HG02884 (cell line): ENCODE results near the gene CD93.

Experiments used
- ATAC-seq: cut with Tn5 transposase; IDR thresholded peaks from one replicate; pipeline ENCODE4 v1.9.1; 2021; ENCODE audit warnings: mild to moderate bottlenecking, moderate library complexity; ENCODE audit not compliant: unreplicated experiment

The CD93 gene

DNA sequence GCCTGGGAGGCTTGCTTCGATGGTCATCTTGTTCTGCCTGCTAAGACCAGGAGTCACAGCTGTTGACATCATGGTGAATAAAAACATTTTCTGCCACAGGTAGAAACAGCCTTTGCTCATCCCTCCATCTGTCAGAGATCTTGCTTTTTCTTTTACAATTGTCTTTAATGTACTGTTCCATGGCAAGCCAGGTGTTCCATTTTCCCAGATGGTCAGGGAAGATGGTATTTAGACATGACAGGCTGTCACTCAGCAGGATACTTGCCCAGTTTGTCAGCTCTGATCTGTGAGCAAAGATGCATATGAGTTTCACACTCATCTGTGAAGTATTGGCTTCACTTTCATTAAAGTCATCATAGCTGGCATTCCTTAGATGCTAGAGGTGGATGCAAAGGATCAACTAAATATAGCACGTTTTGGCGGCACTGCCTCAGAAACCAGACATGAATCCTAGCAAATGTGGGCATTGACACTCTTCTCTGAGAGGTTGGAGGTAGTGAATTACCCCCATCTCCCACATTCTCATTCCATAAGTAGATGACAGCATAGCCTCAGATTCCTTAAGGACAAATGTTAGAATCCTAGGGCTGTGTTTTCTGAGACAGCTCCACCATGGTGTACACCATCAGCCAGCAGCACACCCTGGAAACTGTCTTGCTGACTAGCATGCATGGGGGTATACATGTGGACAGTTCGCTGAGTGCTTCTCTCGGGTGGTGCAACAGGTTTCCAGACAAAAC, 46.8 kb downstream of the CD93 start:
- ATAC-seq = no peak

GRCh38 chr20:23037017-23037481, 49.1 kb downstream of the CD93 start:
- ATAC-seq = no peak

- no peak for ATAC-seq
These were observed 49.8 kb downstream of the CD93 start for GRCh38 chr20:23036371-23036770.

GRCh38 chr20:23035731-23036130, 50.4 kb downstream of the CD93 start:
- no peak for ATAC-seq

- ATAC-seq = no peak
These were observed 51.1 kb downstream of the CD93 start, which contains the start of gene SSTR4 for GRCh38 chr20:23034721-23035671. TSS of gene SSTR4 (plus strand) at chr20:23035312. CDS start at chr20:23035484, 172 bp downstream.

DNA sequence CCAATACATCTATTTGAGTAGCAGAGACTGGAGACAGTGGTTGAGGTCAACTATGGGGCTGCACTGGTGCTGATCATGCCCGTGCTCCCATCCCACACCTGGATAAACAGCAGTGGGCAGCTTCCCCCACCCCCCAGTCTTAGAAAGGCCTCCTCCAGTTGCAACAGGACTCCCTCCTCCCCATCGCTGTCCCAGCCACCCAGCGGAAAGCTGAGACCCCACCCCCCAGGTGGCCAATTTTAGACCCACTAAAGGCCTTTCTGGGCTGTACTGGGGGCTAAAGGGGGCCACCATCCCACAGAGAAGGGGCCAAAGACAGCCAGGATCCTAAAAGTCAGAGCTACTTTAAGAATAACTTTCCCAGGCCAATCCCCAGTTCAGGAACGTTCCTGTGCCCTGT, 52.2 kb downstream of the CD93 start:
- ATAC-seq = no peak

GRCh38 chr20:23032750-23033078, 53.4 kb downstream of the CD93 start:
- ATAC-seq = no peak

DNA sequence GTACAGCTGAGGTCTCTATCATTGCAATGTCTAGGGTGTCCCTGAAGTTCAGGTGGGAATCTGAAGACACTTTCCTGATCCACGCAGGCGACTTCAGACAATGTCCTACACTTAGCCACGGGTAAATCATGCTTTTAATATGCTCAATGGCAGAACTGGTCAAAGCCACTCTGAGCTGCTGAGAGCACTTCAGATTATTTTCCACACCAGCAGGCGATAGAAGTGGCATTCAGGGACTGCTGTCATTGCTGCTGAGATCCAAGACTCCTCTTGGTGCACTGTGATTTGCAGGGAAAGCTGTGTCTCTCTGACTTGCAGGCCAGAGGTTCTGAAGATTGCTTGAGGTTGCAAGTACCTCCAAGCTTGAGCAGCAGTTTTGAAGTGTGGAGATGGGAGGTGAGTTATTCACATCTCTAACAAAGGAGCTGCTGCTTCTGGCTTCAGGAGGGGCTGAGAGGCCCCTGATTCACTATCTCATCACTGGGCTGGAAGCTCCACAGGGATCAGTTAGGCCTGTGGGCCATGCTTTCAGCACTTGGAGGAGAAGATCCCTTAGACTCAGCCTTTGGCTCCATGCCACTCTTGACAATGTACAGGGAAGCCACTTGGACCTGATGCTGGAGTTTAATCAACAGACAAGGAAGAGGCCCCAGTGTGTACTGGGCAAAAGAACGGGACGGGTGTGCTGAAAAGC, 53.9 kb downstream of the CD93 start:
- ATAC-seq = no peak

GRCh38 chr20:23031346-23031745, 54.8 kb downstream of the CD93 start:
- ATAC-seq = no peak
